AG04450 (cell line): Measurements from ENCODE around the gene FCHSD2. TPM values are rescaled to one million over a fixed set of nuclear protein-coding genes. Genes with fewer than 3 reads are reported as not detected.

Experiments used
- CTCF ChIA-PET: fragments of 300-600, 350-600 bp; formaldehyde crosslinking; extraction: SDS; loops from one replicate; lab custom pipeline; 2022; ENCODE audit warnings: antibody characterized with exemption, inconsistent platforms; lab: Charles Lee
- POLR2A ChIA-PET: fragments of 350-600 bp; formaldehyde crosslinking; extraction: SDS; loops from one replicate; lab custom pipeline; 2021; ENCODE audit warnings: antibody characterized with exemption, inconsistent platforms; lab: Yijun Ruan, JAX
- DNase-seq: peaks from one replicate; pipeline ENCODE4 v3.0.0-alpha.2; 2011; ENCODE audit warnings: low read depth, low spot score
- H3K27ac ChIP-seq: one replicate; pipeline ENCODE4 v1.5.1; 2012; ENCODE audit warnings: low read depth, low read length, control low read depth
- H3K27me3 ChIP-seq: one replicate; pipeline ENCODE4 v1.6.0; 2012; ENCODE audit warnings: low read length; ENCODE audit not compliant: control insufficient read depth, insufficient read depth
- H3K4me3 ChIP-seq: 2 replicates; pipeline ENCODE4 v1.5.1; 2011; ENCODE audit warnings: mild to moderate bottlenecking, low read depth, low read length, control low read depth
- H3K9me3 ChIP-seq: 2 replicates; pipeline ENCODE4 v1.5.1; 2012; ENCODE audit warnings: low read length; ENCODE audit not compliant: control insufficient read depth, insufficient read depth
- polyA plus RNA-seq: library from polyadenylated mRNA; depleted of rRNA; stranded (reverse); fragments of >200 nt; gene quantifications from 2 replicates; pipeline ENCODE4 v1.2.3, GENCODE V29; 2011
- TF ChIP-seq, protein P1 (sequence below): IDR thresholded peaks from 2 replicates; pipeline ENCODE4 v1.5.1; 2011; ENCODE audit warnings: low read depth, low read length, control low read depth, inconsistent platforms

Gene FCHSD2
- polyA plus RNA-seq, 1 experiment: 24.7 TPM

DNA sequence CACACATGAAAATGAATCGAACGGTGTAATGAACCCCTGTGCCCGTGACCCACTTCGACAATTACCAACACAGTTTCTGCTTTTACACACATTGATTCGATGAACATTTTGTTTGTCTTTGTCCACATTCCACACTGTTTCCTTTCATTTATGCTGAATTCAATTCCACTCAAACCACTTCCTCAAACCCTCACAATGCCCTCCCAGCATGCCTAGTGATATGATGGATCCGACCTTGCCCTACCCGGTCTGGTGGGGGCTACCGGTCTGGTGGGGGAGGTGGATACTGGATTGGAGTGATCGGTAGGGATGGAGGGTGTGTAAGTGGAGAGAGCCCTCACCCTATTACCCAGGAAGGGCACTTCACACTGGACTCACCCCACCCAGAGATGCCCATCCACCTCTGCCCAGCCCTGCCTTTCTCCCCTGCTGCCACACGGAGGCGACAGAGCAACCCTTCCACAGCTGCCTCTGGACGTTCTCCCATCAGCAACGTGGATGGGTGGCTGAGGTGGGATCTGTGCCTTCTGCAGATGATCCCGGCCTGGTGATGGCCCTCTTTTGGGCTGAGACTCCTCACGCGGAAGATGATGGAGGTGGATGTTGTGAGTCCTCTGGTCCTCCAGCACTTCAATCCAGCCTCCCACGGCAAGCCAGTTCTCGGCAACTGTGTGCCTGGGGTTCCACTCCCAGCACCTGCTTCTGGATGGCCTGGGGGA, 43.0 kb upstream of the FCHSD2 start:
- POLR2A ChIA-PET: interaction anchor here (0.7 kb wide), 1 partner anchor 19 kb away, joined by 3 read pairs; no protein-coding TSS in a partner anchor
- Histone ChIP-seq H3K27ac (no peak overlapping the region), H3K9me3 (no peaks in the 10 kb centered on the region), H3K27me3 (peaks cover 3% of the 10 kb centered on the region), H3K4me3 (no peak overlapping the region)
- no peak for DNase-seq
- TF ChIP-seq, protein P1, sequence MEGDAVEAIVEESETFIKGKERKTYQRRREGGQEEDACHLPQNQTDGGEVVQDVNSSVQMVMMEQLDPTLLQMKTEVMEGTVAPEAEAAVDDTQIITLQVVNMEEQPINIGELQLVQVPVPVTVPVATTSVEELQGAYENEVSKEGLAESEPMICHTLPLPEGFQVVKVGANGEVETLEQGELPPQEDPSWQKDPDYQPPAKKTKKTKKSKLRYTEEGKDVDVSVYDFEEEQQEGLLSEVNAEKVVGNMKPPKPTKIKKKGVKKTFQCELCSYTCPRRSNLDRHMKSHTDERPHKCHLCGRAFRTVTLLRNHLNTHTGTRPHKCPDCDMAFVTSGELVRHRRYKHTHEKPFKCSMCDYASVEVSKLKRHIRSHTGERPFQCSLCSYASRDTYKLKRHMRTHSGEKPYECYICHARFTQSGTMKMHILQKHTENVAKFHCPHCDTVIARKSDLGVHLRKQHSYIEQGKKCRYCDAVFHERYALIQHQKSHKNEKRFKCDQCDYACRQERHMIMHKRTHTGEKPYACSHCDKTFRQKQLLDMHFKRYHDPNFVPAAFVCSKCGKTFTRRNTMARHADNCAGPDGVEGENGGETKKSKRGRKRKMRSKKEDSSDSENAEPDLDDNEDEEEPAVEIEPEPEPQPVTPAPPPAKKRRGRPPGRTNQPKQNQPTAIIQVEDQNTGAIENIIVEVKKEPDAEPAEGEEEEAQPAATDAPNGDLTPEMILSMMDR: peak; percentile 79
- CTCF ChIA-PET: interaction anchor here (0.9 to 4.8 kb wide), 7 partner anchors 17 to 354 kb away, joined by 3 to 35 read pairs (median 12); no protein-coding TSS in a partner anchor

DNA sequence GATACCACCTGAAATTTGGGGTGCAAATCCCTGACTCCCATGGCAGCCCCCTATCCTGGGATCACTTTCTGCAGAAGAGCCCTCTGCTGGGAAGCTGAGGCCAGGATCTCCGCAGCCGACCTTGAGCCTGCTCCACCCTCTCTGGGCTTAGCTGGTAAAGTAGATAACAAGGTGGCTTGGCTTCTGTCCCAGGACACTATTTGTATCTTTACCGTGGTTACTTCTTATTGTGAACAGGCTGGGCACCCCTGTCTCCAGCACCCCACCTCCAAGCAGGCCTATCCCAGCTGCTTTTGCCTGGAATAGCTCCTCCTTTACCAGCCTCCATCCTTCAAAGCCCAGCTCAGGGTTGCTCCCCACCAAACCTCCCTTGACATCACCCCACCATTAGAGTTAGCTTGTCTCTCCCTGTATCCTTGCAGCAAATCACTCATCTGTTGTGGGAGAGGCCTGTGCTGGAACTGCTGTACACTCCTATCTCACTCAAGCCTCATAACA, 40.8 kb upstream of the FCHSD2 start:
- TF ChIP-seq, protein P1: no peak
- CTCF ChIA-PET: interaction anchor here (0.5 to 4.8 kb wide), 4 partner anchors 106 to 352 kb away, joined by 4 to 28 read pairs (median 6); no protein-coding TSS in a partner anchor
- Histone ChIP-seq H3K4me3 (no peak overlapping the region), H3K27me3 (peaks cover 9% of the 10 kb centered on the region), H3K9me3 (no peaks in the 10 kb centered on the region), H3K27ac (no peak overlapping the region)
- POLR2A ChIA-PET: interaction anchor here (0.5 kb wide), 1 partner anchor 28 kb away, joined by 7 read pairs; no protein-coding TSS in a partner anchor
- DNase-seq: no peak

DNA sequence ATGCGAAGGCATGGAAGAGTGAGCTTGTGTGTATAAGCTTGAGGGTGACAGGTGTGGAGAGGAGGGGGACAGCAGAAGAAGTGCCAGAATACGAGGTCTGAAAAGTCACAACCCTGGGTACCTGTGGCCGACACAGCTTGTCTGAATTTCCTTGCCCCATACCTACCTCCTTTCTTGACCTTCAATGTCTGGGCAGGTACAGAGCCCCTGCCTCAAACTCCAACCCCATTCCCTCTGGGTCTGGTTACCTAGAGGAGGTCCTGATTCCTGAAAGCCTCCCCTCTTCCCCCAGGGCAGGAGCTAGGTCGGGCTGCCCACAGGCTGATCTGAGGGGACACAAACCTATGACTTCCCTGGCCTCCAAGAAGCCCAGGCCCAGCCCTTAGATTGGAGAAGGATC, 36.6 kb upstream of the FCHSD2 start:
- ChIA-PET CTCF (interaction anchor here (0.6 to 6.4 kb wide), 26 partner anchors 10 to 477 kb away, joined by 3 to 153 read pairs (median 7); partner anchors contain the start of genes FCHSD2 and STARD10), POLR2A (no interaction called here)
- H3K9me3 ChIP-seq: no peaks in the 10 kb centered on the region
- H3K27me3 ChIP-seq: peaks cover 9% of the 10 kb centered on the region
- no peak for DNase-seq
- no peak overlapping the region for H3K4me3 ChIP-seq
- H3K27ac ChIP-seq: no peak overlapping the region
- TF ChIP-seq, protein P1: no peak

DNA sequence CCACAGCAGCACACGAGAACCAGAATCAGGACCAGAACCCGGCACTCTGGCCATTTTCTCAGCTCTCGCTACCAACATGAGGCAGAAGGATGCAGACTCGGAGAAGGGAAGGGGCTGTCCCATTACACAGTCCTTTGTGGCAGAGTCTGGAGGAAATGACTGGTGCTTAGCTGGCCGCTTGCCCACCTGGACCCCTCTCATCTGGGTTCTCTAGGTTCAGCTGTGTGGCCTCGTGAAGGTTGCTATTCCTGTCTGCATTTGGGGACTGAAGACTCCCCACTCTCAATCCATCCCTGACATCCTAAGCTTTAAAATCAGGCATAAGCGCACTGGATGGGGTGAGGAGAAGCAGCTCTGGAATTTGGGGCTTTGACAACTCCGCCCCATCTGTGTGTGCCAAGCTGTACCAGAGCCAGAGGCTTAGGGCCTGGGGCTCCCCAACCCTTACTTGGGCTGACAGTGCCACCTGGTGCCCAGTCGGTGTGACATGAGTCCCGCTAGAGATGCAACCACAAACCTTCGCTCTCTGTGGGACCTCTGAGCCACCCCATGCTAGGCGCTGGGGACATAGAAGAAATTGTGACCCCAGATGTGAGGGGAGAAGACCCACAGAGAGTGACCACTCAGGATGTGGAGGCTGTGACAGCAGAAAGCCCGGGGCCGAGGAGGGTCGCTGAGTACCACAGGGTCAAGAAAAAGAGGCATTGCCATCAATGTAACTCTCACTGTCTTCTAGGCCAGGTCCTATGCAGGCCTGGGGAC, 35.8 kb upstream of the FCHSD2 start:
- H3K27me3 ChIP-seq: peaks cover 9% of the 10 kb centered on the region
- H3K9me3 ChIP-seq: no peaks in the 10 kb centered on the region
- TF ChIP-seq, protein P1: peak; percentile 80
- no peak overlapping the region for H3K27ac ChIP-seq
- POLR2A ChIA-PET: interaction anchor here (0.9 to 1.4 kb wide), 2 partner anchors 20 to 35 kb away, joined by 3 to 7 read pairs; partner anchors contain the start of gene FCHSD2
- DNase-seq: peak; percentile 60
- H3K4me3 ChIP-seq: no peak overlapping the region
- CTCF ChIA-PET: interaction anchor here (0.5 to 6.4 kb wide), 38 partner anchors 9 to 579 kb away, joined by 3 to 153 read pairs (median 5); partner anchors contain the start of genes FCHSD2 and STARD10
